ENCODE data around the gene KNCN. TPM values are rescaled to one million over a fixed set of nuclear protein-coding genes. Genes with fewer than 3 reads are reported as not detected.

KNCN gene
- not detected in 5 replicates for total RNA-seq (2022; extraction: Qiagen RNA extraction)

GRCh38 chr1:46551597-46552095 is at the start of gene KNCN:
Gene KNCN (minus strand): TSS chr1:46551647. CDS start chr1:46551215, 432 bp downstream.

Other genes with a start within 250 kb of the KNCN start
- gene LRRC41, start 248.0 kb downstream of the KNCN start, total RNA-seq (2022; extraction: Qiagen RNA extraction) = 36.6 to 42.8 TPM (median 41.8 TPM) in 5 replicates
- 383 to 522 TPM (median 404 TPM) in 5 replicates for gene UQCRH, start 247.9 kb downstream of the KNCN start, total RNA-seq (2022; extraction: Qiagen RNA extraction)
- 11.1 to 14.3 TPM (median 12.9 TPM) in 5 replicates for gene NSUN4, start 210.8 kb downstream of the KNCN start, total RNA-seq (2022; extraction: Qiagen RNA extraction)
- 0.46 to 1.1 TPM (median 0.62 TPM) in 5 replicates for gene FAAH, start 157.3 kb downstream of the KNCN start, total RNA-seq (2022; extraction: Qiagen RNA extraction)
- gene DMBX1, start 61.8 kb downstream of the KNCN start, total RNA-seq (2022; extraction: Qiagen RNA extraction) = 0.49 to 0.93 TPM (median 0.82 TPM) in 5 replicates
- 16.8 to 20.8 TPM (median 17.8 TPM) in 5 replicates for gene MKNK1, start 52.6 kb upstream of the KNCN start, total RNA-seq (2022; extraction: Qiagen RNA extraction)
- 3.7 to 4.2 TPM (median 3.8 TPM) in 5 replicates for gene MOB3C, start 65.2 kb upstream of the KNCN start, total RNA-seq (2022; extraction: Qiagen RNA extraction)
- gene ATPAF1, start 116.7 kb upstream of the KNCN start, total RNA-seq (2022; extraction: Qiagen RNA extraction) = 31.0 to 34.6 TPM (median 33.7 TPM) in 5 replicates
- not detected in 5 replicates for gene TEX38, start 120.2 kb upstream of the KNCN start, total RNA-seq (2022; extraction: Qiagen RNA extraction)
- 22.4 to 31.7 TPM (median 26.4 TPM) in 5 replicates for gene EFCAB14, start 167.5 kb upstream of the KNCN start, total RNA-seq (2022; extraction: Qiagen RNA extraction)
- gene CYP4B1, start 247.4 kb upstream of the KNCN start, total RNA-seq (2022; extraction: Qiagen RNA extraction) = 0.07 to 0.24 TPM (median 0.18 TPM) in 4 of 5 replicates, not detected in the other

Measured in A549 treated with AZD2906 at 1 μM for 4 hours (cell line).